KBM-7 (cell line): ENCODE measurements around the gene WNT8A.

ENCODE experiments used
- DNase-seq: peaks from one replicate; pipeline ENCODE4 v3.0.0-alpha.2; 2015
- in situ Hi-C: fragments of 300-500 bp; cut with MboI; formaldehyde crosslinking; loops from 2 replicates; pipeline ENCODE4 v1.14.3; 2020; ENCODE audit warnings: low sequenced_read_pairs, low pct_unique_long_range_greater_than_20kb, mixed read lengths

The WNT8A gene

GRCh38 chr5:138077064-138077696, 6.7 kb upstream of the WNT8A start:
- in situ Hi-C loops: no loop called here
- DNase-seq: peak; percentile 64

DNA sequence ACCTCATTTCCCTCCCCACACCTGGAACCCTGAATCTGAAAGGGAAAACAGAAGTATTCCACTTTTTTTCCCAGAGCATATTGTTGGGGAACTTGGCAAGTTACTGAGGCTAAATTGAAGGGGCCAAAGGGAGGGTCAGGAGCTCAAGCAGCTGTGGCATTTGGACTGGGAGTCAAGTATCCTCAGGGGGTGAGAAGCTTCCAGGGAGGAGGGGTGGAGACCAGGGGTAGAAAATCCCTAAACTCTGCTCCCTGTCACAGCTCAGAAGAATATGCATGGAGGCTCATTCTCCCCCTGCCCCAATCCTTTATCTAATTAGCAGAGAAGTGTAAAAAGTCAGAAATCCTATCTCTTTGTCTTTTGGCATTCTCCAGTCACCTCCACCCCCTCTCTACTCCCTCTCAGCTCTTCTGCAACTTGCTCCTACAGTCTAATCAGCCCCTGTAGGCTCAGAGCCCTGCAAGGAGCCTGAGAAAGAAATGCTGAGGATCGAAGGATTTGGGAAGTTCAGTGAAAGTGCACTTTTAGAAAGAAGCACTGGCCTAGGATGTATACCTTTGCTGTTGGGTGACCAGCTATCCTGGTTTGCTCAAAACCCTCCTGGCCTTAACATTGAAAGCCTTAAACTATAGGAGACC, 5.7 kb upstream of the WNT8A start:
- in situ Hi-C loops: no loop called here
- no peak for DNase-seq

DNA sequence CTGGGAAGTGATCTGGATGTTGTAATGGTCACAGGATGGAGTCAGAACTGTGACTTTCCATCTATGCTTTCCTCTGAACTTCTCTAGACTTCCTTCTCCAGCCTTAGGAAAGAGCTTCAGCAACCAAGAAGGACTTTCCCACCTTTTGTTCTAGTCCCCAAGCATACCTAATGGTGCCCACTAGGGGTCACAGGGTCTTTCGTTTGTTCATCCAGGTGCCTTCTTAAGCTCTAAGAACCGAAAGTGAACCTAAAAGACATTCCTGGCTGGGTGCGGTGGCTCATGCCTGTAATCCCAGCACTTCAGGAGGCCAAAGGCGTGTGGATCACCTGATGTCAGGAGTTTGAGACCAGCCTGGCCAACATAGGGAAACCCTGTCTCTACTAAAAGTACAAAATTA, 1.8 kb upstream of the WNT8A start:
- in situ Hi-C loops: no loop called here
- no peak for DNase-seq

GRCh38 chr5:138091685-138092084, 7.9 kb downstream of the WNT8A start:
- in situ Hi-C loops: no loop called here
- DNase-seq: no peak

DNA sequence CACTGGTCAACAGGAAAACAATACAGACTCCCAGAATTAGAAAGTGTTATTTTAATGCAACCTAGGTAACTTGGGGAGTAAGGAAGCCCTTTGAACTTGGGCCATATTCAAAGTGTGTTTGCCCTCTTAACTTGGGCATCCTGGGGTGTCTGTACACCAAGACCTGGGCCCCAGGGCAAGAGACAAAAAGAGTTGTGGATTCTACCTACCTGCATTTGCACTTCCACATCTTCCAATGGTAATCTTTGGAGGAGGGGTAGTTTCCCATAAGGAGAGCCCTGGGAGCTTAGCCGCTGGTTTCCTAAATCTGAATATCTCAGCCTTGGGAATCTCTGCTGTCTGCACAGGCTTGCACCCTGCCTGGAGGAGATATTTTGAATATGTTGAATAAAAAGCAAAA, 8.5 kb downstream of the WNT8A start:
- DNase-seq: no peak
- in situ Hi-C loops: no loop called here

- no peak for DNase-seq
- in situ Hi-C loops: no loop called here
Measured at GRCh38 chr5:138093036-138093435, 9.2 kb downstream of the WNT8A start.

GRCh38 chr5:138095100-138095907, 11.5 kb downstream of the WNT8A start:
- in situ Hi-C loops: no loop called here
- no peak for DNase-seq

- no peak for DNase-seq
- in situ Hi-C loops: no loop called here
Measured at GRCh38 chr5:138096363-138096762, 12.5 kb downstream of the WNT8A start.

- no peak for DNase-seq
Measured at GRCh38 chr5:138096997-138097828, 13.4 kb downstream of the WNT8A start.

DNA sequence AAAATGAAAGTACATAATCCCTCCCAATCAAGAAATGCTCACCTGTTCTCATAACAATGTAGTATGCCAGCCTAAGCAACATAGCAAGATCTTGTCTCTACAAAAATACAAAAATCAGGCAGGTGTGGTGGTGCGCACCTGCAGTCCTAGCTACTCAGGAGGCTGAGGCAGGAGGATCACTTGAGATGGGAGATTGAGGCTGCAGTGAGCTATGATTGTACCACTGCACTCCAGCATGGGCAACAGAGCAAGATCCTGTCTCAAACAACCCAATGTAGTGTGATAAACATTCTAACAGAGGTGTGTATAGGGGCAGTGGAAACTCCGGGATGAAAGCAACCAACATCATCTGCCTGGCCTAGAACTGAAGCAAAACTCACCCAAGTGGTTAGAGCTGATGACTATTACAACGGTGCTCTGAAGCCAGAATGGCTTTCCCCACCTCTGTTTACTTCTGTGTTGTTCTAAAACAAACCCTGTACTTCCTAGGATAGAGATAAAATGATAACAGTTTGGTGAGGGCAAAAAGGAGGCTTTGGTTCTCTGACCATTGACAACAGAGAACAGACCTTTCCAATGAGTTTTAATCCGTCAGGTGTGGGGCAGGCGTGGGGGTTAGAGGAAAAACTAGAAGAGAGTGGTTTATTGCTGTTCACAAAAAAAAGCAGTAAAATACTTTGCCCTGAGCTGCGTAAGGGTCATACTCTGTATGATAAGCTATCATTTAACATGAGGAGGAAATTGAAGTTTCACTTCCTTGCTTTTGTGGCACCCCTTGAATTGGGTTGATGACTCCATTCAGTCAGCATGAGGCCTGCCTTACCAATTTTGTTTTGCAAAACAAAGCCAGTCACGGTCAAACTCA, 18.9 kb downstream of the WNT8A start:
- in situ Hi-C loops: no loop called here
- no peak for DNase-seq

More at GRCh38 chr5:138096997-138097828, 13.4 kb downstream of the WNT8A start:
- in situ Hi-C loops: no loop called here

GRCh38 chr5:138103319-138103637, 19.4 kb downstream of the WNT8A start:
- no peak for DNase-seq
- in situ Hi-C loops: no loop called here

GRCh38 chr5:138105709-138106108, 21.9 kb downstream of the WNT8A start:
- in situ Hi-C loops: no loop called here
- DNase-seq: no peak

DNA sequence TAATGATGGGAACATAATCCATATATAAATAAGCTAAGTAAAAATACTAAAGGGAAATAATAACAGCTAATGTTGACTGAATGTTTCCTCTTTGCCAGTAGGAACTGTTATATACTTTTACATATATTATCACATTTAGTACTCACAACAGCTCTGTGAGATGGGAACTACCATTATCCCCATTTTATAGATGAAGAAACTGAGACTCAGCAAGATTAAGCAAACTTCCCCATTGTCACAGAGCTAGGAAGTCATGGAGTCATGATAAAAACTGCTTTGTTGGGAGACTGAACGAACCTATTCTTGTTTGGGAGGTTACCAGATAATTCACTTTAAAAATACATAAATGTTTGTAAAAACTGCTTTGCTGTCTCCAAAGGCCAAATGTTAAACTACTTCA, 23.4 kb downstream of the WNT8A start:
- no peak for DNase-seq
- in situ Hi-C loops: no loop called here

- no peak for DNase-seq
Measured at GRCh38 chr5:138109463-138110265, 25.8 kb downstream of the WNT8A start.

GRCh38 chr5:138110266-138110963, 26.6 kb downstream of the WNT8A start:
- DNase-seq: no peak
- in situ Hi-C loops: no loop called here

More at GRCh38 chr5:138109463-138110265, 25.8 kb downstream of the WNT8A start:
- in situ Hi-C loops: no loop called here

DNA sequence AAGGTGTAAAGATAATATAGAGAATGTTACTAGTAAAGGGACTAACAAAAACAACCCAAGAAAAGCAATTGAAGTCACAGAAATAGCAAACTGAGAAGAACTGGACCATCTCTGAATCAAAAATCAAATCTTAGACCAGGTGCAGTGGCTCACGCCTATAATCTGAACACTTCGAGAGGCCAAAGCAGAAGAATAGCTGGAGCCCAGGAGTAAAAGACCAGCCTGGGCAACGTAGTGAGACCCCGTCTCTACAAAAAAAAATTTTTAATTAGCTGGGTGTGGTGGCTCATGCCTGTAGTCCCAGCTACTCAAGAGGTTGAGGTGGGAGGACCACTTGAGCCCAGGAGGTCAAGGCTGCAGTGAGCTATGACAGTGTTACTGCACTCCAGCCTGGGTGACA, 27.3 kb downstream of the WNT8A start:
- DNase-seq: no peak
- in situ Hi-C loops: no loop called here

- in situ Hi-C loops: no loop called here
- DNase-seq: no peak
Measured at GRCh38 chr5:138111937-138112336, 28.1 kb downstream of the WNT8A start.
